A673 (cell line): ENCODE measurements around the gene DUOXA1.

Experiments
- EZH2 ChIP-seq: fragments of 200-600 bp; sonication (generic); IDR thresholded peaks from 2 replicates; pipeline ENCODE4 v1.6.1; 2017; ENCODE audit warnings: borderline replicate concordance, low read depth, mild to moderate bottlenecking, mixed read lengths, antibody characterized with exemption, low read length; ENCODE audit not compliant: poor library complexity, severe bottlenecking
- TF ChIP-seq, protein P1 (sequence below): fragments of 300-800, 200-600 bp; sonication (generic); conservative IDR thresholded peaks from 2 replicates; pipeline ENCODE4 v1.5.1; 2017; ENCODE audit warnings: low read depth, mild to moderate bottlenecking, antibody characterized with exemption, low read length, moderate library complexity, mixed read lengths

GRCh38 chr15:45162771-45163507, 33.3 kb upstream of the DUOXA1 start:
- TF ChIP-seq, protein P1, sequence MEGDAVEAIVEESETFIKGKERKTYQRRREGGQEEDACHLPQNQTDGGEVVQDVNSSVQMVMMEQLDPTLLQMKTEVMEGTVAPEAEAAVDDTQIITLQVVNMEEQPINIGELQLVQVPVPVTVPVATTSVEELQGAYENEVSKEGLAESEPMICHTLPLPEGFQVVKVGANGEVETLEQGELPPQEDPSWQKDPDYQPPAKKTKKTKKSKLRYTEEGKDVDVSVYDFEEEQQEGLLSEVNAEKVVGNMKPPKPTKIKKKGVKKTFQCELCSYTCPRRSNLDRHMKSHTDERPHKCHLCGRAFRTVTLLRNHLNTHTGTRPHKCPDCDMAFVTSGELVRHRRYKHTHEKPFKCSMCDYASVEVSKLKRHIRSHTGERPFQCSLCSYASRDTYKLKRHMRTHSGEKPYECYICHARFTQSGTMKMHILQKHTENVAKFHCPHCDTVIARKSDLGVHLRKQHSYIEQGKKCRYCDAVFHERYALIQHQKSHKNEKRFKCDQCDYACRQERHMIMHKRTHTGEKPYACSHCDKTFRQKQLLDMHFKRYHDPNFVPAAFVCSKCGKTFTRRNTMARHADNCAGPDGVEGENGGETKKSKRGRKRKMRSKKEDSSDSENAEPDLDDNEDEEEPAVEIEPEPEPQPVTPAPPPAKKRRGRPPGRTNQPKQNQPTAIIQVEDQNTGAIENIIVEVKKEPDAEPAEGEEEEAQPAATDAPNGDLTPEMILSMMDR = peak; percentile 89
- TF ChIP-seq EZH2 = no peak
